Epithelial cell of prostate (primary cell): ENCODE measurements around the gene TMEM117.

Experiments
- DNase-seq: peaks from one replicate; pipeline ENCODE4 v3.0.0-alpha.2; 2011; ENCODE audit warnings: low read depth, low spot score
- H3K27ac ChIP-seq: fragments of 450-650 bp; 2 replicates; pipeline ENCODE4 v1.5.1; 2017; ENCODE audit warnings: mild to moderate bottlenecking

TMEM117 gene

GRCh38 chr12:44059476-44059875 lies 223.6 kb downstream of the TMEM117 start:
- H3K27ac ChIP-seq = no peak overlapping the region
- DNase-seq = no peak

GRCh38 chr12:44063671-44064070 lies 227.8 kb downstream of the TMEM117 start:
- H3K27ac ChIP-seq = no peak overlapping the region
- no peak for DNase-seq

GRCh38 chr12:44076871-44077270 lies 241.0 kb downstream of the TMEM117 start:
- no peak overlapping the region for H3K27ac ChIP-seq

GRCh38 chr12:44077294-44077693 lies 241.4 kb downstream of the TMEM117 start:
- no peak overlapping the region for H3K27ac ChIP-seq
- DNase-seq = no peak

More at GRCh38 chr12:44076871-44077270, 241.0 kb downstream of the TMEM117 start:
- DNase-seq = no peak

GRCh38 chr12:44078273-44078672 lies 242.4 kb downstream of the TMEM117 start:
- DNase-seq = no peak
- no peak overlapping the region for H3K27ac ChIP-seq

- no peak overlapping the region for H3K27ac ChIP-seq
- no peak for DNase-seq
Observed at GRCh38 chr12:44088647-44089046, 252.8 kb downstream of the TMEM117 start.

GRCh38 chr12:44091948-44092606 lies 256.2 kb downstream of the TMEM117 start:
- no peak for DNase-seq
- H3K27ac ChIP-seq = no peak overlapping the region

GRCh38 chr12:44098786-44099185 lies 262.9 kb downstream of the TMEM117 start:
- H3K27ac ChIP-seq = no peak overlapping the region
- no peak for DNase-seq

GRCh38 chr12:44099486-44099885 lies 263.6 kb downstream of the TMEM117 start:
- DNase-seq = no peak
- H3K27ac ChIP-seq = no peak overlapping the region

- DNase-seq = no peak
Observed at GRCh38 chr12:44100264-44100663, 264.4 kb downstream of the TMEM117 start.

GRCh38 chr12:44101475-44101874 lies 265.6 kb downstream of the TMEM117 start:
- no peak for DNase-seq

More at GRCh38 chr12:44100264-44100663, 264.4 kb downstream of the TMEM117 start:
- no peak overlapping the region for H3K27ac ChIP-seq

GRCh38 chr12:44114906-44115305 lies 279.0 kb downstream of the TMEM117 start:
- DNase-seq = no peak
- no peak overlapping the region for H3K27ac ChIP-seq

More at GRCh38 chr12:44101475-44101874, 265.6 kb downstream of the TMEM117 start:
- no peak overlapping the region for H3K27ac ChIP-seq

GRCh38 chr12:44117337-44117736 lies 281.5 kb downstream of the TMEM117 start:
- no peak overlapping the region for H3K27ac ChIP-seq
- no peak for DNase-seq

GRCh38 chr12:44118946-44119345 lies 283.1 kb downstream of the TMEM117 start:
- no peak for DNase-seq
- H3K27ac ChIP-seq = no peak overlapping the region

GRCh38 chr12:44126806-44127205 lies 290.9 kb downstream of the TMEM117 start:
- no peak for DNase-seq
- no peak overlapping the region for H3K27ac ChIP-seq

GRCh38 chr12:44127966-44128710 lies 292.3 kb downstream of the TMEM117 start:
- no peak overlapping the region for H3K27ac ChIP-seq
- DNase-seq = no peak

GRCh38 chr12:44143175-44143574 lies 307.3 kb downstream of the TMEM117 start:
- no peak for DNase-seq
- no peak overlapping the region for H3K27ac ChIP-seq

GRCh38 chr12:44148936-44149335 lies 313.1 kb downstream of the TMEM117 start:
- DNase-seq = no peak
- no peak overlapping the region for H3K27ac ChIP-seq

- DNase-seq = no peak
- H3K27ac ChIP-seq = no peak overlapping the region
Observed at GRCh38 chr12:44154128-44154527, 318.2 kb downstream of the TMEM117 start.

- no peak overlapping the region for H3K27ac ChIP-seq
- no peak for DNase-seq
Observed at GRCh38 chr12:44155358-44155757, 319.5 kb downstream of the TMEM117 start.

- DNase-seq = no peak
- H3K27ac ChIP-seq = no peak overlapping the region
Observed at GRCh38 chr12:44157359-44157758, 321.5 kb downstream of the TMEM117 start.

GRCh38 chr12:44158746-44159145 lies 322.9 kb downstream of the TMEM117 start:
- no peak overlapping the region for H3K27ac ChIP-seq
- no peak for DNase-seq
